Kidney capillary endothelial cell (primary cell): ENCODE measurements around the gene RETSAT.
"Not testable (repeated sequence)": the region's sequence is repeated elsewhere in the genome, so short reads cannot be mapped to it uniquely, and the experiment has no call there.

ENCODE experiments used
- DNase-seq: peaks from one replicate; pipeline ENCODE4 v3.0.0-alpha.2; 2018; ENCODE audit warnings: low spot score

Gene RETSAT

DNA sequence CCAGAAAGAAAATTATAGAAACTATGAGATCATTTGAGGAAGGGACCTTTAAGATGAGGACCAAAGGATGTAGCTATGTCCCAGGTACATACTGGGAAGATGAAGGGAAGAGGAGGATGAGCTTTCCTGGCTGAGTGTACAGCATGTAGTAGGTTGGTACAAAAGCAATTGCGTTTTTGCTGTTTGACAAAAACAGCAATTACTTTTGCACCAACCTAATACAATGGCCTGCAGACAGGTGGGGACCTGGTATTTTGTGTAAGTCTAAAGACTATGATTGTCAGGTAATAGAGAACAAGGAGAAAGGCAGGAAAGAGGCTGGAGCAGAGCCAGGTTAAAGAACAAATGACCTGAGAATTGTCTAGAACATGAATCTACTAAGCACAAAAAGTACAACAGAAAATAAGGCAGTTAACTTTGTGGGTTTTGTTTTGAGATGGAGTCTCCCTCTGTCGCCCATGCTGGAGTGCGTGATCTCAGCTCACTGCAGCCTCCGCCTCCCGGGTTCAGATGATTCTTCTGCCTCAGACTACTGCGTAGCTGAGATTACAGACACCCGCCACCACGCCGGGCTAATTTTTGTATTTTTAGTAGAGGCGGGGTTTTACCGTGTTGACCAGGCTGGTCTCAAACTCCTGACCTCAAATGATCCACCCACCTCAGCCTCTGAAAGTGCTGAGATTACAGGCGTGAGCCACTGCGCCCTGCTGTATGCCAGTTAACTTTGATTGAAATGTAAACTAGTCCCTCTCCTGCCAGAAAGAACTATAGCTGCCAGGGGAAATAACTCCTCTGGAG, 23.3 kb downstream of the RETSAT start:
- DNase-seq = no peak

DNA sequence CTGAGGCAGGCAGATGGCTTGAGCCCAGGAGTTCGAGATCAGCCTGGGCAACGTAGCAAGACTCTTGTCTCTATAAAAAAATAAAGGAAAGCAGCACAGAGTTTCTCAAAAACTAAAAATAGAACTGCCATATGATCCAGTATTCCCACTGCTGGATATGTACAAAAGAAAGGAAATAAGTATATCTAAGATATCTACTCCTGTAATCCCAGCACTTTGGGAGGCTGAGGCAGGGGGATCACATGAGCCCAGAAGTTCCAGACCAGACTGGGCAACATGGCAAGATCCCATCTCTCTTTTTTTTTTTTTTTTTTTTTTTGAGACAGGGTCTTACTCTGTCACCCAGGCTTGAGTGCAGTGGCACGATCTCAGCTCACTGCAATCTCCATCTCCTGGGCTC, 24.6 kb downstream of the RETSAT start:
- not testable (repeated sequence) for DNase-seq

DNA sequence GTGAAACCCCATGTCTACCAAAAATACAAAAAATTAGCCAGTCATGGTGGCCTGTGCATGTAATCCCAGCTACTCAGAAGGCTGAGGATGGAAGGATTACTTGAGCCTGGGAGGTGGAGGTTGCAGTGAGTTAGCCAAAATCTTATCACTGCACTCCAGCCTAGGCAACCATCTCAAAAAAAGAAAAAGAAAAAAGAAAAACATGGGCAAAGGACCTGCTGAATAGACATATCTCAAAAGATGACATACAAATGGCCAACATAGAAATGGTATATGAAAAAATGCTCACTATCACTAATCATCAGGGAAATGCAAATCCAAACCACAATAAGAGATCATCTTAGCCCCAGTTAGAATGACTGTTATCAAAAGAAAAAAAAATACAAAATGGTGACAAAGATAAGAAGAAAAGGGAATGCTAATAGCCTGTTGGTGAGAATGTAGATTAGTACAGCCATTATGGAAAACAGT, 25.1 kb downstream of the RETSAT start:
- no peak for DNase-seq

DNA sequence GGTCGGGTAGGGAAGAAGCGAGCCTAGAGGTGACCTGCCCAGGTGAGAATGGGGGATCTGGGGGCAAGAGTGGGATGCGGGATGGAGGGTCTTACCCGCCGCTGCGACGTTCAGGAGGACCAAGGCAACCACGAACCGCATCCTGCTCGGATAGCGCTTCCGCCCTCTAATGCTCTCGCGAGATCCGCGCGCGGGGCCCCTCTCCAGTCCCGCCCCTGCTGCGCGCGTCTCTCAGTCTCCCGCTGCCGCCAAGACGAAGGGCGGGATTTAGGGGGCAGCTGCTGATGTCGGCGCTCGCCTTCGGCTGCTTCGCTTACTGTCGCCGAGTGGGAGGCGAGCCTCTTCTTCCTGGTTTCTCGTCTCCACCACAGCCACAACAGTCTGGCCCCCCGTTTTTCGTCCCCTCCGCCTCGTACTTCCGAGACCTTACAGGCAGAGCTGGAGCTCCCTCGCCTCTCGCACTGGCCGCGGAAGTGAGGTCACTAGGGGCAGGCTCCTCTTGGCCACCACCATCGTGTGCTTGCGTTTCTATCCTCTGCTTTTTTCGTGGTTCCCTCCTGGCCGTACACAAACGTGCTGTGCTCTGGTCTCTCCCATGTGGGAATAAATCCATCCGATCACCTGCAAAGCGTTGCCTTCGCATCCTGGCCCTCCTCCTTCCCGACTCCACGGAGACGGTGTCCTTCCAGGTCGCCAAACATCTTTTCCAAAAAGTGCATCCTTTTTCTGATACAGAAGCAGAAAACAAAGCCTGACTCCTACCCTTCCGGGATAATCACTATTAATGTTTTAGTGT, 26.3 kb downstream of the RETSAT start, which contains the start of gene TGOLN2:
TSS of gene TGOLN2 (minus strand) at position 168 of the 796 bp plus-strand sequence. CDS start at position 141, 27 bp downstream.
- peak; percentile 89 for DNase-seq

DNA sequence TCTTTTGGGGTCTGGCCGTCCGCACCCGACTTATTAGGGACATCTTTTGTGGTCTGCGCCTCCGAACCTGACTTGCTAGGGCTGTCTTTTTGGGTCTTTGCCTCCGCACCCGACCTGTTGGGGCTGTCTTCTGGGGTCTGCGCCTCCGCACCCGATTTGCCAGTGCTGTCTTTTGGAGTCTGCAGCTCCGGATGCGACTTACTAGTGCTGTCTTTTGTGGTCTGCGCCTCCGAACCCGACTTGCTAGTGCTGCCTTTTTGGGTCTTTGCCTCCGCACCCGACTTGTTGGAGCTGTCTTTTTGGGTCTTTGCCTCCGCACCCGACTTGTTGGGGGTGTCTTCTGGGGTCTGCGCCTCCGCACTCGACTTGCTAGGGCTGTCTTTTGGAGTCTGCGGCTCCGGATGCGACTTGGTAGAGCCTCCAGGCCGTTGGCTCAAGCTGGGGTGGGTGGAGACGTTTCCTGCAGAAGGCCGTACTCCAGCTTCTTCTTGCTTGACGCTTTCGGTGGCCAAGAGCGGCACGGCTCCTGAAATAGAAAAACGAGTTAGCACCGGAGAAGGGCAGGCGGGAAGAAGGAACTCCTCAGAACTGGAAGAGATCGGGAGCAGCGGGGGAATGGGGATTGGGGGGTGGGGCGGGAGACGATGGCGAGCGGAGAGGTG, 27.0 kb downstream of the RETSAT start:
- DNase-seq = peak; percentile 26

DNA sequence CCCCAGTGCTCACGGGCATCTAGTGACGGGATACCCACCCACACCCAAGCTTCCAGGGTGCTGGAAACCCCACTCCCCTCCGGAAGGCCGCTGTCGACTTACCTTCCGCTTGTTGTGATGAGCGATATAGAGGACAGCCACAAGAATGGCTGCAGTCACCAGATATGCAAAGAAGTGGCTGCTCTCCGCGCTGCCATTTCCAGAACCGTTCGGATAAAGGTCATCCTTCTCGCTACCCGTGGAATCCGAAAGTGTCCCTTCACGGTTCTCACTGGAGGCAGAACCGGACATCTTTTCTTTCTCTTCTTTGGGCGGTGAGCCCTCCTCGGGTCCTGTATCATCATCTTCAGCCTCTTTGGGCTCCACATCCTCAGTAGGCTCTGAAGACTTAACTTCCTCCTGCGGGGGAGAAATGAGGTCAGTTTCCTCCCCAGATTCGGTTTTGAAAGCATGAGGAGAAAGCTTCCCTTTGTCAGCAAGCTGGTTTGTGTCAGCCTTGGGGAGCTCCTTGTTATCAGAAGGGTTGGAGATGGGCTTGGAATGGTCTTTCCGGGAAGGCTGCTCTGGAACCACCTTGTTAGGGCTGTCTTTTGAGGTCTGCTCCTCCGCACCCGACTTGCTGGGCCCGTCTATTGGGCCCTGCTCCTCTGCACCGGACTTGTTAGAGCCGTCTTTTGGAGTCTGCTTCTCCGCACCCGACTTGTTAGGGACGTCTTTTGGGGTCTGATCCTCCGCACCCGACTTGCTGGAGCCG, 27.7 kb downstream of the RETSAT start:
- peak; percentile 48 for DNase-seq

DNA sequence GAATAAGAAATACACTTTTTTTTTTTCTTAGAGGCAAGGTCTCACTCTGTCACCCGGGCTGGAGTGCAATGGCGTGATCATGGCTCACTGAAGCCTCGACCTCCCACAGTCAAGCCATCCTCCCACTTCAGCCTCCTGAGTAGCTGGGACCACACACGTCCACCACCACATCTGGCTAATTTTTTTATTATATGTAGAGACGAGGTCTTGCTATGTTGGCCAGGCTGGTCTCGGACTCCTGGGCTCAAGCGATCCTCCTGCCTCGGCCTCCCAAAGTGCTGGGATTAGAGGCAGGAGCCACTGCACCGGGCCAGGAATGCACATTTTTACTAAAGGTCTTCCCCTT, 28.9 kb downstream of the RETSAT start:
- no peak for DNase-seq

DNA sequence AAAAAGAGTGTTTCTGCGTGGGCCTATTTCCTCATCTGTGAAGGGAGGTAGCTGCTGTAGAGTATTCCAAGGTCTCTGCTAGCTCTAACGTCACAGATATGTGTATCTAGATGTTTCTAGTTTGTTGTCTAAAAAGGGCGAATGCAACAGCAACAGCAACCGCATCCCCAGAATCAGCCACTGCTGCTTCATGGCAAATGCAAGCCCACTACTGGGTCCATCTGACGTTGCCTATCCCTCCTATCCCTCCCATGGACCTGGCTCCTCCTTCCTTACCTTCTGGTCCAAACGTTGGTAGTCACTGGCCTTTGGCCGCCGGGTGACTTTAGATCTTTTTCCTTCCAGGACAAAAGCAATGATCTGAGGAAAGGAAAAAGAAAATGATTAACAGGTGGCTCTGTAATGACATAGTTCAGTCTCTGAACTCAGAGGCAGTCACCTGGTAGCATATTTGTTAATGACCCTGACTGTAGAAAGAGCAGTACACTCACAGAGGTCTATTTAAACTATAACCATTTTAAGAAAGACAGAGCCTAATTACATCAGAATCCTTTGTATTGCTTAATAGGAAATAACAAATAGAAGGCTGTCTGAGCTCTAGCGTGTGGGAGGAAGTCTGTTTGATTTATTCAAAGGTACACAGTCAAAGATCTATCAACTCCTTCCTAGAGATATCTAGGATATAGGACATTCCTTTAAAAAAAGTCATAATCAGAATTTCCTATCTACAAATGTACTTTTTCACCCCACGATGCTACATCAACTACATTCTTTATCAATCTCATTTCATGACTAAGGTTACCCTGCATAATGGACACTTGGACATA, 29.5 kb downstream of the RETSAT start:
- no peak for DNase-seq

DNA sequence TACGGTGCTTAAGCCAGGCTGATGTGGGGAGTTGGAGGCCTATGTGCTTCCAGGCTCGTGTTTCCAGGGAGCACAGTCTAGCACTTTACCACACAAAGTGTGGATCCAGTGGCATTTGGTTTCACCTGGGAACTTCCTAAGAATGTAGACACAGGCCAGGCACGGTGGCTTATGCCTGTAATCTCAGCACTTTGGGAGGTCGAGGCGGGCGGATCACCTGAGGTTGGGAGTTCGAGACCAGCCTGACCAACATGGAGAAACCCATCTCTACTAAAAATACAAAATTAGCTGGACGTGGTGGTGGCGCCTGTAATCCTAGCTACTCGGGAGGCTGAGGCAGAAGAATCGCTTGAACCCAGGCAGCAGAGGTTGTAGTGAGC, 30.4 kb downstream of the RETSAT start:
- not testable (repeated sequence) for DNase-seq

DNA sequence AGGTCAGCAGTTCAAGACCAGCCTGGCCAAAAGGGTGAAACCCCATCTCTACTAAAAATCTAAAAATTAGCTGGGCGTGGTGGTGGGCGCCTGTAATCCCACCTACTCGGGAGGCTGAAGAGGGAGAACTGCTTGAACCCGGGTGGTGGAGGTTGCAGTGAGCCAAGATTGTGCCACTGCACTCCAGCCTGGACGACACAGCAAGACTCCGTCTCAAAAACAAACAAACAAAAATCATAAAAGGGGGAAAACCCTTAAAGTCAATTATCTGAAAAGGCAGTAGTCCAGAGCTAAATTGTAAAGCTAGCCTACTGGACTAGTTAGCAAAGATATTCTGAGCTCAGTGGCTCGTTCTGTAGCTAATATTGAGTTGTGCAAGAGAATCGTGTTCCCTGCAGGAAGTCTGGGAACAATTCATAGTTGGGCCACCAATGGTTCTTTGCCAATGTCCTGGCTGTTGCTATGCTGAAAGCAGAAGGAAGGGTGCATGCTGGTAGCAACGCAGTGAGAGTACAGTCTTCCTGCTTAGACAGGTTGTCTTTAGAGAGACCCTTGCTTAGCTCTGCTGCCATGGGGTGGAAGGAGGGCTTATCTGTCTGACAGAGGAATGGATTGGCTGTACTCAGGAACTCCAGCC, 30.9 kb downstream of the RETSAT start:
- DNase-seq = no peak

DNA sequence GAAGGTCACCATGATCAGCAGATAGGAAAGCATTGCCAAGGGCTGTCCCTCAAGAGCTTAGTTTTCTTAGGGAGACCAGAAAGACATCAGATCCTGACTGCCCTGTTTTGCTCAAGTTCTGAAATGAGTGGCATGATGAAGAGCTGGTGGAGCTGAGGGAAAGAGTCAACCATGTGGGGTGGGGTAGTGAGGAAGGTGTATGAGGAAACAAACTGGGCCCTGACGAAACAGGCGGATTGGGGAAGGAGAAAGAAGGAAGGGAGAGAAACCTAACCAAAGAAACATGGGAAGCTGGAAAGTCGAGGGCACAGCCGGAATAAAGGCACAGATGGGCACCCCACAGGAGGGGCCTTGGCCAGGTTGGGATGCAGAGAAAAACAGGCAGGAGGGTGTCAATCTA, 34.5 kb downstream of the RETSAT start:
- DNase-seq = no peak

DNA sequence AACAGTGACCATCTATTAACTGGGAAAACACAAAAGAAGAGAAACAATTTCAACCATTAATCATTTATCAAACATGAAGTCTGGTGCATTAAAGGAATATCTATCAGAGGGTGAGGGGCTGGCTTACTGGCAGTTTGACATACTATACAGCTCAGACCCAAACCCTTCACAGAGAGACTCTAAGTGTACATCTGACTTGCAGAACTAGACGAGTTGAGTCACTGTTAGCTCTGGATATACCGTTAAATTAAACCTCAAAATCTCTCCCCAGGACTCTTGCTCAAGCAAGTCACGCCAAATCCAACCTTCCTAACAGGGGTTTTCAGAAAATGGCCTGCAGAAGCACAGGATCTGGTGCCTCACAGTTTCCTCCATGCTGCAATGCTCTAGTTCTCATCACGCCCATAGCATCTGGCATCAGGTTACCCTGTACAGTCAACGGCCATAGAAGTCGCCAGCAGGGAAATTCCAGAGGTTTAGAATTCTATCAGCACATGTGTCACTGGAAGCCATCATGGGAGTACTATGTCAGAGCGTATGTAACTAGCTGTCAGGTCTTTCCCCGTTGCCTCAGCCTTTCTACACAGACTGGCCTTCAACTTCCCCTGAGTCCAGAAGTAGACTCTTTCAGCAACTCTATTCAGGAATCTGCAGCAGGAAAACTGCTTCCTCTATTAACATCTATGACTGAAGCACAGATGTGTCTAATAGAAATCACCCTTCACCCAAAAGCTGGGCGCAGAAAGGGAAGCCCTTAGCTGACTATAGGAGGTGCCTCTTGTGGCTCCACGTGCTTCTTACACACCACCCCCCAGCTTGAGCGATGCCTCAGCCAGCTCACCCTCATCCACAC, 35.9 kb downstream of the RETSAT start:
- no peak for DNase-seq

DNA sequence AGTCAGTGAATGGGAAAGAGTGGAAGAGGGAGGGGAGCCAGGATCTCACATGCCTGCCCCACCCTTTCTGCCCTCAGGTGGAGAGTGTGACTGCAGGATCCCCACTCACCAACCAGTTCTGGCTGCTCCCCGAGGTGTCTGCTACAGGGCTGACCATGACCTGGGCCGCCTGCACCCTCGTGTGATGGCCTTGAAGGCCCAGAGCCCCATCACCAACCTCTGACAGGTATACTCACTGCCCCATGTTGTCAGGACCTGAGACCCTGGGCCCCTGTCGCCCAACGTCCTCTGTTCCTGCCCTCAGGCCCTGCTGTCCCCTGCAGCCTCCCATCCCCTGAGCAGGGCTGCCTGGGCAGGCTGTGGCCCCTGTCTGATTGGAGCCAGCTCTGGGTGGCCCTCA, 38.4 kb downstream of the RETSAT start:
- DNase-seq = not testable (repeated sequence)

DNA sequence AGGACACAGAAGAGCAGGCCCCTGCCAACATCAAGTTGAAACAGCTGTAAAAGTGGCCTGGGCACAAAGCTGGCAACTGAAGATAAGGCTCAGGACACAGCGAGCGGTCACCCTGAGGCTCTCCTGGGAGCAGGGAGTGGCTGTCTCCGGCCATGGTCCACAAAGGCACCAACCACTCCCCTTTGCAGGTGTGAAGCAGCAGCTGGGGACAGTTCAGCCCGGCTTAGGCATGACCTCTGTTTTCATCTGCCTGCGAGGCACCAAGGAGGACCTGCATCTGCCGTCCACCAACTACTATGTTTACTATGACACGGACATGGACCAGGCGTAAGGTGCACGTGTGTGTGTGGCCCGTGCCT, 39.5 kb downstream of the RETSAT start:
- DNase-seq = no peak

DNA sequence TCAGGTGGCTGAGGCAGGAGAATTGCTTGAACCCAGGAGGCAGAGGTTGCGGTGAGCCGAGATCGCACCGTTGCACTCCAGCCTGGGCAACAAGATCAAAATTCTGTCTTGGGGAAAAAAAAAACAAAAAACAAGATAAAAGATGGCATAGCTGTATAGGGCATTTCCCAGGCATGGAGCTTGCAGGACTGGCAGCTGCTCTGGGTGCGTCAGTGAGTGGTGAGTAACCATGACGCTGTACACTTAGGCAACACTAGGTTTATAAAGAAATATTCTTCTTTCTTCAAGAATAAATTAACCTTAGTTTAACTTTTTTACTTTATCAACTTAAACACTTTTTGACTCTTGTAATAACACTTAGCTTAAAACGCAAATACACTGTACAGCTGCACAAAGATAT, 41.9 kb downstream of the RETSAT start:
- no peak for DNase-seq

DNA sequence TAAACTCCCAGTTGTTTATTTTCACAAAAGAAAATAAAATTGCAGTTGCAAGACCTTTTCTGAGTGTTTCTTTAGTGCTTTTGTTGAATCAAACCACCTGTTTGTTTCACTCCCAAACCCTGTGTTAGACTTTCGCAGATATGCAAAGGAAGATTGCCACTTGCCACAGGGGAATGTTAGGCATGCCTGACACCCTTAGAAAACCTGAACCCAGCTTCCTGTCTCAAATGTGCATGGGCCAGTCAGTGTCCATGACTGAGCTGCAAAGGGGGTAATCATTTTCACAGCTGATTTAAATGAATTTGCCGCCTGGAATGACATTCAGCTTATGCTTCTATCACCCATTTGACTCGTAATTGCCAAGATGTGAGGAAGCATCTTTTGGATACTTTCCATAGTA, 44.0 kb downstream of the RETSAT start:
- no peak for DNase-seq

DNA sequence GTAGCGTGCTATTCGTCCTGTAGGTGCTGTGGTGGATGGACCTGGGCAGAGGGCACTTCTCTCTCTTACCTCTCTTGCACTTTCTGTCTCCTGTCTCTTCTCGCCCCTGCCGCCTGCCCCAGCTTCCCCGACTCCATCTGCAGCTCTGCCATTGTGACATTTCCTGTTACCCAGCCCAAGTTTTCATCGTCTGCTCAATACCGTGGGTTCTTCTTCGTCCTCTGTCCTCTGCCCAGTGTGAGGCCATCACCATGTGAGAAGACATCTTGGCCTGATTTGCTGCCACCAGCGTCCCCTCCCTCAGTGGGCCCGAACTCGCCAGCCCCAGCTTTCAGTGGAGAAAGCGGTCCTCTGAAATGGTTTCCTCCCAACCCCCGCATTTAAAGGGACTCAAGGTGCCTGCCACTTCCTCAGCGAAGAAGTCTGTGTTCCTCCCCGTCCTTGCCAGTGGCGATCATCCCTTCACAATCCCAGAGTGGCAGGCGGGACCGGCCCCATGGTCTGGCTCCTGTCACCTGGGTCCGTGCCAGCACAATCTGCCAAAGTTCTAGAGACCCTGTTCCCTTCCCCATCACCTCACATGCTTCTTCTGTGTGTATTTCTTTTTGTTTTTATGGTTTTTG, 44.5 kb downstream of the RETSAT start:
- DNase-seq = no peak

DNA sequence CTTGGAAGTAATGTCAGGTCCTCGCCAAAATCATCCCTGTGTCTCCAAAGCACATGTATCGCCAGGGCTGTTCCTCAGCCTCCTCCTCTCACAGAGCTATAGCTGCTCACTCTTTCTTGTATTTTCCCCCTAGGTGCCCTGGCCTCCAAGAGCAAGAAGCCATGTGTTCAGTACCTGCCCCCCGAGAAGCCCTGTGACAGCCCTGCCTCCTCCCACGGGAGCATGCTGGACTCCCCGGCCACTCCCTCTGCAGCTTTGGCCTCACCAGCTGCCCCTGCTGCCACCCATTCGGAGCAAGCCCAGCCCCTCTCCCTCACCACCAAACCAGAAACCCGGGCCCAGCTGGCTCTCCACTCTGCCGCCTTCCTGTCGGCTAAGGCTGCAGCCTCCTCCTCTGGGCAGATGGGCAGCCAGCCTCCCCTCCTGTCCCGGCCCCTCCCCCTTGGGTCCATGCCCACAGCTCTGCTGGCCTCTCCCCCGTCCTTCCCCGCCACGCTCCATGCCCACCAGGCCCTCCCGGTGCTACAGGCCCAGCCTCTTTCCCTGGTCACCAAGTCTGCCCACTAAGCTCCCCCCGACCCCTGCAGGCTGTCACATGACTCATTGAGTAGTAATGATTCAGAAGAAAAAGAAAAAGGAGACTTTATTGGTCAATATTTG, 45.3 kb downstream of the RETSAT start:
- peak; percentile 47 for DNase-seq

DNA sequence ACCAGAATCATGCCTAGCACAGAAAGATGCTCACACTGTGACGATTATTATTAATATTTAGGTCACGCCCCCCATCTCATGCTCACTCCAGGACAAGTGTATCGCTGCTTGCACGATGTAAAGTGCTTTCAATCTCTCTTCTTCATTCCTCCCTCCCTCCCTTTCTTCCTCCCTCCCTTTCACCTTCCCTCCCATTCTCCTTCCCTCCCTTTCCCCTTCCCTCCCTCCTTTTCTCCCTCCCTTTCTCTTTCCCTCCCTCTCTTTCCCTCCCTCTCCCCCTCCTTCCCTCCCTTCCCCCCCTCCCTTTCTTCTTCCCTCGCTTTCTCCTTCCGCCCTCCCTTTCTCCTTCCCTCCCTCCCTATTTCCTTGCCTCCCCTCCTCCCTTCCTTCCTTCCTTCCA, 46.1 kb downstream of the RETSAT start:
- no peak for DNase-seq
